Measurements from ENCODE around the gene AGFG1.

DNA sequence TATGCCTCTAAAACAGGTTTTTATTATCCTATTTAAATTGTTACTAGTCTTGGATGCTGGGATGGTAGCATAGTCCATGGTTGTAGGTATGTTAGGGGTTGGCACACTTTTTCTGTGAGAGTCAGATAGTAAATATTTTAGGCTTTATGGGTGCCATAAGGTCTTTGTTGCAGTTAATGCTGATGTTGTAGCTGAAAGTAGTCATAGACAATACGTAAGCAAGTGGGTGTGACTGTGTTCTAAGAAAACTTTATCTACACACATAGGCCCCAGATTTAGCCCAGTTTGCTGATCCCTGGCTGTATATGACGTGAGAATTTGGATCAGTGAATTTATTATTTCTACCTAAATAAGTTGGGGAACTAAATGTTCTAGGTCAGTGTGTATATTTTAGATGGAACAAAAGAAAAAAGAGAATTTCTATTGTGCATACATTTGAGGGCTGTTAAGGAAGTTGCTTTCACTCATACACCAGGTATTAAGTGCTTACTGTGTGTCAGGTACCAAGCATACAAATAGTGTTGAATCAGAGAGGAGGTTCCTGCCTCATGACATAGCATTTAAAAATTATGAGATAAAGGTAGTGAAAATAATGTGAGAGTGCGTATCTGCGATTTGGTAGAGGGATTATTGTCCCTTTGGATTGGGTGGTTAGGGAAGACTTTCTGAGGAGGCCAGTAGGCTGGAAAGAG is 39.4 kb downstream of the AGFG1 start:
- TF ChIP-seq, protein P1, sequence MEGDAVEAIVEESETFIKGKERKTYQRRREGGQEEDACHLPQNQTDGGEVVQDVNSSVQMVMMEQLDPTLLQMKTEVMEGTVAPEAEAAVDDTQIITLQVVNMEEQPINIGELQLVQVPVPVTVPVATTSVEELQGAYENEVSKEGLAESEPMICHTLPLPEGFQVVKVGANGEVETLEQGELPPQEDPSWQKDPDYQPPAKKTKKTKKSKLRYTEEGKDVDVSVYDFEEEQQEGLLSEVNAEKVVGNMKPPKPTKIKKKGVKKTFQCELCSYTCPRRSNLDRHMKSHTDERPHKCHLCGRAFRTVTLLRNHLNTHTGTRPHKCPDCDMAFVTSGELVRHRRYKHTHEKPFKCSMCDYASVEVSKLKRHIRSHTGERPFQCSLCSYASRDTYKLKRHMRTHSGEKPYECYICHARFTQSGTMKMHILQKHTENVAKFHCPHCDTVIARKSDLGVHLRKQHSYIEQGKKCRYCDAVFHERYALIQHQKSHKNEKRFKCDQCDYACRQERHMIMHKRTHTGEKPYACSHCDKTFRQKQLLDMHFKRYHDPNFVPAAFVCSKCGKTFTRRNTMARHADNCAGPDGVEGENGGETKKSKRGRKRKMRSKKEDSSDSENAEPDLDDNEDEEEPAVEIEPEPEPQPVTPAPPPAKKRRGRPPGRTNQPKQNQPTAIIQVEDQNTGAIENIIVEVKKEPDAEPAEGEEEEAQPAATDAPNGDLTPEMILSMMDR (IDR thresholded peaks at IDR 0.05; ENCODE audit: borderline replicate concordance, extremely low read depth, low read length, poor library complexity, severe bottlenecking) = no peak
- no peak for TF ChIP-seq EZH2 (IDR thresholded peaks at IDR 0.05; ENCODE audit: borderline replicate concordance, low read depth, low read length, severe bottlenecking)
